HG02610 (cell line): Measurements from ENCODE around the gene KLHL20.

Experiments used
- ATAC-seq: cut with Tn5 transposase; IDR thresholded peaks from one replicate; pipeline ENCODE4 v1.9.1; 2021; ENCODE audit warnings: mild to moderate bottlenecking, moderate library complexity; ENCODE audit not compliant: unreplicated experiment

Gene KLHL20

DNA sequence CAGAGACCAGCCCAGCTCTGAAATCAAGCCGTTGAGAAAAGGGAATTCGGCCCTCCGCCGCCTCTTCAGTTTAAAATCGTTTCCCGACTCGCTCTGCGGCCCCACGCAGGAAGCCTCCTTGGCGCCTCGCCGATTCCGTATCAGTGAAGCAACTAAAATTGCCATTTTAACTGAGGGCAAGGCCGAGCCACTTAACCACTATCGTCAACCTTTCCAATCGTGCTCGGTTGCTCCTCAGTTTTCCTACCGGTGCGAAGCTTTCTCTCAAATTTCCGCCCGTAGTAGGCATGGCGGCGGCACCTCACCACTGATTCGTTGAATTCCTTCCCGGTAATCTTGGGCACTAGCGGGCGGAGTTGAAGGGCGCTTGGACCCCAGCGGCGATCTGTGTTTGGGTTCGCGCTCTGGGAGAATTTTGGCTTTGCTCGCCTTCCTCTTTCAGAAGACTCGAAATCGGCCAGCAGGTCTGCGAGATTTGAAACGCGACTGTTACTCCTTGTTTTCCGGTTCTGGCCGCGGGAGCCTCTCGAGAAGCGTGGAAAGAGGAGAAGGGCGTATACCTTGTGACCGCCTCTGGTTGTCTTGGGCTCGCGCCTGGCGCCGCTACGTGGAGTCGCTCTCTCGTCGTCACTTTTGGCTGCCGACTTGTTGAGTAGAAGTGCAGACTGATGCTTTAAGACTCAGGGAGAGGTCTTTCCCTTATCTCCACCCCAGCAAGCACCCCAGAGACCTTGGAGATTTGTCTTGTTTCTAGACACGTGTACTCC, 109.7 kb downstream of the KLHL20 start, which contains the start of the genes CENPL and DARS2:
Gene CENPL (minus strand): TSS at position 569 of the 767 bp plus-strand sequence. CDS start 13,584 bp downstream, outside the sequence.
Gene DARS2 (plus strand): TSS at position 359 of the 767 bp plus-strand sequence. CDS start 557 bp downstream, outside the sequence.
- ATAC-seq: peak; percentile 84

DNA sequence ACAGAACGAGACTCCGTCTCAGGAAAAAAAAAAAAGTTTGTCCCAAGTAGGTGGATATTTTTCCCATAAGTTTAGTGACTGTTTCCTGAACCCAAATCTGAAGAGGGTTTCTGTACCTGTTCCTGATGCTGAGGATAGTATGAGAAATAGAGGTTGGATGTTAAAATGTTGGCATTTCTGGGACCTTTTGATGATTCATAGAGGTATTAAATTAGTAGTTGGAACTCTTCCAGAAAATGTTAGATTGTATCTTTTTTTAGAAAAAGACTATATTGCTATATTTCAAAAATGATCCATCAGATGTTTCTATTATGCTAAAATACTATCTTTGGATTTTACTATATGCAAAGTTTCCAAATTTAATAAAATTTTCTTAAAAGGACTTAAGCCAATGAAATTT, 112.8 kb downstream of the KLHL20 start:
- no peak for ATAC-seq

DNA sequence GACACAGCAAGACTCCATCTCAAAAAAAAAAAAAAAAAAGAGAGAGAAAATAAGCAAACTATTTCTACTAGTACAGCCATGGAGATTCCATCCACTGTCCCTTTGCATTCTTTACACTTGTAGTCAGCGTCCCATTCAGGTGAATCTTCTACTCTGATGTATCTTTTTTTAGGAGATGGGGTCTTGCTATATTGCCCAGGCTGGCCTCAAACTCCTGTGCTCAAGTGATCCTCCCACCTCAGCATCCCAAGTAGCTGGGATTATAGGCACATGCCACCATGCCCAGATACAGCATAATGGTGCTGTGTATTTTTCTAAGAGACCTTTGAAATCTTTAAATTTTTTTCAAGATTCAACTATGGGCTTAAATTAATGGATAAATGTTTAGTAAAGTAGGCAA, 118.0 kb downstream of the KLHL20 start:
- no peak for ATAC-seq
